ENCODE data around the gene RNASE8. TPM values are rescaled to one million over a fixed set of nuclear protein-coding genes. Genes with fewer than 3 reads are reported as not detected.

The RNASE8 gene
- total RNA-seq, 1 experiment from 2014 or later: not detected

- peak; percentile 96 to 97 for DNase-seq
- Histone ChIP-seq H3K4me1 (peaks cover 17% of the 10 kb centered on the region), H3K9me3 (replicated peaks) (no peaks in the 10 kb centered on the region), H3K27ac (peak overlapping the region; percentile 99), H3K4me3 (peak overlapping the region; percentile 63), H3K27me3 (no peaks in the 10 kb centered on the region), H3K36me3 (no peaks in the 10 kb centered on the region)
Observed at GRCh38 chr14:21103710-21104447, 46.3 kb downstream of the RNASE8 start.

GRCh38 chr14:21104448-21105060 lies 46.9 kb downstream of the RNASE8 start:
- no peaks in the 10 kb centered on the region for H3K9me3 ChIP-seq (replicated peaks)
- peaks cover 10% of the 10 kb centered on the region; the same call in 1 of the 2 replicates for H3K4me1 ChIP-seq
- DNase-seq: peak; percentile 81 to 86
- H3K4me3 ChIP-seq: peak overlapping the region; percentile 63
- no peaks in the 10 kb centered on the region for H3K36me3 ChIP-seq
- no peaks in the 10 kb centered on the region for H3K27me3 ChIP-seq
- H3K27ac ChIP-seq: peak overlapping the region; percentile 99

GRCh38 chr14:21105095-21105494 lies 47.5 kb downstream of the RNASE8 start:
- Histone ChIP-seq H3K4me3 (no peak overlapping the region), H3K27me3 (no peaks in the 10 kb centered on the region), H3K9me3 (replicated peaks) (no peaks in the 10 kb centered on the region), H3K36me3 (no peaks in the 10 kb centered on the region), H3K27ac (no peak overlapping the region), H3K4me1 (peaks cover 8% of the 10 kb centered on the region; the same call in 1 of the 2 replicates)
- DNase-seq: no peak

GRCh38 chr14:21106176-21106497 lies 48.5 kb downstream of the RNASE8 start:
- peak overlapping the region; percentile 15; the same call in 1 of the 2 replicates for H3K27ac ChIP-seq
- DNase-seq: no peak
- H3K27me3 ChIP-seq: no peaks in the 10 kb centered on the region

GRCh38 chr14:21106498-21107282 lies 49.1 kb downstream of the RNASE8 start:
- peak overlapping the region; percentile 47 for H3K4me3 ChIP-seq

More at GRCh38 chr14:21106176-21106497, 48.5 kb downstream of the RNASE8 start:
- peaks cover 8% of the 10 kb centered on the region; the same call in 1 of the 2 replicates for H3K4me1 ChIP-seq
- no peaks in the 10 kb centered on the region for H3K36me3 ChIP-seq
- H3K9me3 ChIP-seq (replicated peaks): no peaks in the 10 kb centered on the region
- peak overlapping the region; percentile 47 for H3K4me3 ChIP-seq

GRCh38 chr14:21107283-21107800 lies 49.7 kb downstream of the RNASE8 start:
- H3K4me1 ChIP-seq: peaks cover 8% of the 10 kb centered on the region; the same call in 1 of the 2 replicates
- H3K27me3 ChIP-seq: no peaks in the 10 kb centered on the region
- H3K27ac ChIP-seq: no peak overlapping the region
- H3K9me3 ChIP-seq (replicated peaks): no peaks in the 10 kb centered on the region
- H3K36me3 ChIP-seq: no peaks in the 10 kb centered on the region
- no peak for DNase-seq
- H3K4me3 ChIP-seq: no peak overlapping the region

More at GRCh38 chr14:21106498-21107282, 49.1 kb downstream of the RNASE8 start:
- Histone ChIP-seq H3K4me1 (peaks cover 8% of the 10 kb centered on the region; the same call in 1 of the 2 replicates), H3K9me3 (replicated peaks) (no peaks in the 10 kb centered on the region), H3K27ac (peak overlapping the region; percentile 15; the same call in 1 of the 2 replicates), H3K36me3 (no peaks in the 10 kb centered on the region), H3K27me3 (no peaks in the 10 kb centered on the region)
- DNase-seq: peak; percentile 78 to 89

Other genes starting within 250 kb of the RNASE8 start
- gene RNASE3, start 166.4 kb upstream of the RNASE8 start, total RNA-seq (2014; rRNA removed; shearing (Covaris generic)): not detected in 2 replicates
- gene RNASE2, start 102.3 kb upstream of the RNASE8 start, total RNA-seq (2014; rRNA removed; shearing (Covaris generic)): not detected in 2 replicates
- gene METTL17, start 67.8 kb upstream of the RNASE8 start, total RNA-seq (2014; rRNA removed; shearing (Covaris generic)): 49.6 and 70.4 TPM in 2 replicates
- gene SLC39A2, start 58.5 kb upstream of the RNASE8 start, total RNA-seq (2014; rRNA removed; shearing (Covaris generic)): 0.06 TPM in 1 of 2 replicates, not detected in the other
- gene NDRG2, start 32.8 kb upstream of the RNASE8 start, total RNA-seq (2014; rRNA removed; shearing (Covaris generic)): 4.9 and 5.8 TPM in 2 replicates
- gene TPPP2, start 27.6 kb upstream of the RNASE8 start, total RNA-seq (2014; rRNA removed; shearing (Covaris generic)): not detected in 2 replicates
- gene RNASE13, start 23.0 kb upstream of the RNASE8 start, total RNA-seq (2014; rRNA removed; shearing (Covaris generic)): not detected in 2 replicates
- gene RNASE7, start 15.5 kb upstream of the RNASE8 start, total RNA-seq (2014; rRNA removed; shearing (Covaris generic)): not detected in 2 replicates
- gene ARHGEF40, start 12.5 kb downstream of the RNASE8 start, total RNA-seq (2014; rRNA removed; shearing (Covaris generic)): 28.3 and 29.3 TPM in 2 replicates
- 2.6 and 5.9 TPM in 2 replicates for gene ZNF219, start 40.8 kb downstream of the RNASE8 start, total RNA-seq (2014; rRNA removed; shearing (Covaris generic))
- not detected in 2 replicates for gene TMEM253, start 43.2 kb downstream of the RNASE8 start, total RNA-seq (2014; rRNA removed; shearing (Covaris generic))
- gene OR5AU1, start 98.2 kb downstream of the RNASE8 start, total RNA-seq (2014; rRNA removed; shearing (Covaris generic)): 0.03 TPM in 1 of 2 replicates, not detected in the other
- gene HNRNPC, start 211.6 kb downstream of the RNASE8 start, total RNA-seq (2014; rRNA removed; shearing (Covaris generic)): 1,205 and 1,219 TPM in 2 replicates
- gene RPGRIP1, start 222.3 kb downstream of the RNASE8 start, total RNA-seq (2014; rRNA removed; shearing (Covaris generic)): not detected in 2 replicates

All from SJCRH30 (cell line).